Thyroid gland (tissue), 4 donors: ENCODE measurements around the gene BMP8A. TPM values are rescaled to one million over a fixed set of nuclear protein-coding genes. Genes with fewer than 3 reads are reported as not detected.
A peak's percentile ranks its signal among the peaks of the same experiment; 100 is the strongest.
"Not testable (repeated sequence)": the region's sequence is repeated elsewhere in the genome, so short reads cannot be mapped to it uniquely, and the experiment has no call there.

Experiments used
- DNase-seq, 2 donors: peaks; one replicate each; pipeline ENCODE4 v3.0.0-alpha.2; 2019
- H3K27ac ChIP-seq, 3 donors: fragments of 200-600 bp; sonication (generic); 1 replicate in 2 of 3; 2 replicates in 1 of 3; pipeline ENCODE4 v1.5.1; 2016 to 2019; ENCODE audit warnings: mild to moderate bottlenecking in 1 of 3, moderate library complexity in 1 of 3
- H3K27me3 ChIP-seq: fragments of 200-600 bp; sonication (generic); one replicate; pipeline ENCODE4 v1.5.1; 2019
- H3K36me3 ChIP-seq, 2 donors: fragments of 200-600 bp; sonication (generic); one replicate each; pipeline ENCODE4 v1.5.1; 2016 to 2019
- H3K4me1 ChIP-seq, 2 donors: fragments of 200-600 bp; sonication (generic); one replicate each; pipeline ENCODE4 v1.5.1; 2017 to 2019
- H3K4me3 ChIP-seq, 3 donors: fragments of 200-600 bp; sonication (generic); replicated peaks in 1 of 3; 1 replicate in 2 of 3; 2 replicates in 1 of 3; pipeline ENCODE4 v1.5.1; 2016; ENCODE audit warnings: mild to moderate bottlenecking in 1 of 3
- H3K9me3 ChIP-seq: fragments of 200-600 bp; sonication (generic); one replicate; pipeline ENCODE4 v1.5.1; 2017
- POLR2A ChIP-seq, 2 donors: fragments of 450-650 bp; IDR thresholded peaks; one replicate each; pipeline ENCODE4 v1.6.1; 2017; ENCODE audit warnings: antibody characterized with exemption in 2 of 2, mild to moderate bottlenecking in 2 of 2, moderate library complexity in 1 of 2
- WGBS, 2 donors: methylation state at CpG; one replicate each; pipeline ENCODE4 v1.1.5; 2017; 5-methylcytosine and 5-hydroxymethylcytosine counted together
- intact Hi-C: fragments of 100-400 bp; cut with DNase I; formaldehyde crosslinking; loops from one replicate; pipeline ENCODE4 v1.15.1; 2023
- total RNA-seq, 4 donors: library from RNA; depleted of rRNA; stranded (reverse); fragments of >200 nt; gene quantifications; one replicate each; pipeline ENCODE4 v1.2.3, GENCODE V29; 2016
- TF ChIP-seq, protein P1 (sequence below), 6 experiments: fragments of 200-600 bp in 3 of 6; fragments of 450-650 bp in 3 of 6; sonication (generic) in 3 of 6; IDR thresholded peaks; one replicate each; pipeline ENCODE4 v1.5.1; 2016 to 2019; ENCODE audit warnings: antibody characterized with exemption in 6 of 6, mild to moderate bottlenecking in 2 of 6, inconsistent platforms in 1 of 6, moderate library complexity in 1 of 6

BMP8A gene
- total RNA-seq, 4 donors from 2014 or later: 58.5 to 386 (median 270) TPM

DNA sequence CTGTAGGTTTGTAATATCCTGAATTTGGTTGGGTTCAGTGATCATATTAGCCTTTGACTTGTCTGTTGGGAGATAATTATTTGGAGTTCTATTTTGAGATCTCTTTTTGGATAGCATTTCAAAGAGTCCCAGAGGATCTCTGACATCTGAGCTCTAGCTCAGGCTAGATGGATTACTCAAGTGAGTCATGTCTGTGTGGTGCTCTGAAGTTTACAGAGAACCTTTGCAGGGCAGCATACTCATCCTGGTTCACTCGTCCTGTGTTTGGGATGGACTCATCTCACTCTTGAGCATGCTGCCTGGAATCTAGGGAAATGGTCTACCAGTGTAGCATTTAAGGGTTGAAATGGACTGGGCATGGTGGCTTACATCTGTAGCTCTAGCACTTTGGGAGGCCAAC, 29.4 kb upstream of the BMP8A start:
- H3K36me3 ChIP-seq: peaks cover 62 to 69% of the 10 kb centered on the region in 2 donors
- intact Hi-C loops: no loop called here
- no peak for DNase-seq

DNA sequence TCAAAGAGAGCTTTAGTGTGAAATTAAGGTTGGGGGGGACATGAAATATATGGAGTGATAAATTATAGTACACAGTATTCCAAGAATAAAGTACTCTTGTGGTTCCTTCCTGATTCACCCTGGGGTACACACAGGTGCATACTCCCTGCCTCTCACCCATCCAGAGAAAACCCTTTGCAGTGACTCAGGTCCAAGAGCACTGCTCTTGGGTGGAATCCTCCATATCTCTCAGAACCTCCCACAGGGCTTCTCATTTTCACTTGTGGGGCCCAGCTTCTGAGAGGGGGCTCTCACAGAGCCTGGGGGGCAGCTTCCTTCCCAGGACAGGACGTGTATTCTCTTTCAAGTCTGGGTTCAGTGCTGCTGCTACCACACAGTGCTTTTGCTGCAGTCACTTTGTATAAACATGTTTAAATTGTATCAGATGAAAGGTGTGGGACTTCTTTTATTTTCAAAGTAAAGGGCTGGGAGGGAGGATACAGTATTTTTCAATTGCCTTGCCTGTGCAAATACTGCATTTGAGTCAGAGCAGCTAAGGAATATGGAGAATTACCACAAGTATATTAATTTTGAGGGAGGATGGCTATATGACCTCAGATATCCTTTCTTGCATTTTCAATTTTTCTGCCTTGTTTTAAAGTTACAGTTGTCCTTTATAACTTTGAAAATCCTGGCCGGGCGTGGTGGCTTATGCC, 24.9 kb upstream of the BMP8A start:
- Histone ChIP-seq H3K4me1 (peaks cover 11 to 14% of the 10 kb centered on the region in 2 donors), H3K36me3 (peaks cover 52 to 69% of the 10 kb centered on the region in 2 donors), H3K9me3 (no peaks in the 10 kb centered on the region), H3K27me3 (no peaks in the 10 kb centered on the region), H3K27ac (peak overlapping the region in 2 of 3 donors; percentile 45 to 49), H3K4me3 (no peak overlapping the region)
- WGBS, 2 donors: 76 to 84% methylated on average over 3 of the region's 3 CpGs
- DNase-seq: no peak
- TF ChIP-seq POLR2A (IDR thresholded peaks at IDR 0.05): no peak
- TF ChIP-seq, protein P1, sequence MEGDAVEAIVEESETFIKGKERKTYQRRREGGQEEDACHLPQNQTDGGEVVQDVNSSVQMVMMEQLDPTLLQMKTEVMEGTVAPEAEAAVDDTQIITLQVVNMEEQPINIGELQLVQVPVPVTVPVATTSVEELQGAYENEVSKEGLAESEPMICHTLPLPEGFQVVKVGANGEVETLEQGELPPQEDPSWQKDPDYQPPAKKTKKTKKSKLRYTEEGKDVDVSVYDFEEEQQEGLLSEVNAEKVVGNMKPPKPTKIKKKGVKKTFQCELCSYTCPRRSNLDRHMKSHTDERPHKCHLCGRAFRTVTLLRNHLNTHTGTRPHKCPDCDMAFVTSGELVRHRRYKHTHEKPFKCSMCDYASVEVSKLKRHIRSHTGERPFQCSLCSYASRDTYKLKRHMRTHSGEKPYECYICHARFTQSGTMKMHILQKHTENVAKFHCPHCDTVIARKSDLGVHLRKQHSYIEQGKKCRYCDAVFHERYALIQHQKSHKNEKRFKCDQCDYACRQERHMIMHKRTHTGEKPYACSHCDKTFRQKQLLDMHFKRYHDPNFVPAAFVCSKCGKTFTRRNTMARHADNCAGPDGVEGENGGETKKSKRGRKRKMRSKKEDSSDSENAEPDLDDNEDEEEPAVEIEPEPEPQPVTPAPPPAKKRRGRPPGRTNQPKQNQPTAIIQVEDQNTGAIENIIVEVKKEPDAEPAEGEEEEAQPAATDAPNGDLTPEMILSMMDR (IDR thresholded peaks at IDR 0.05): no peak
- intact Hi-C loops: no loop called here

More for the DNA sequence above, 29.4 kb upstream of the BMP8A start:
- peaks cover 18 to 22% of the 10 kb centered on the region in 2 donors for H3K4me1 ChIP-seq
- no peak overlapping the region for H3K27ac ChIP-seq
- H3K4me3 ChIP-seq: no peak overlapping the region
- TF ChIP-seq POLR2A (IDR thresholded peaks at IDR 0.05): no peak
- TF ChIP-seq, protein P1 (IDR thresholded peaks at IDR 0.05): no peak
- 64 to 89% methylated on average over 1 of the region's 1 CpG for WGBS, 2 donors
- no peaks in the 10 kb centered on the region for H3K27me3 ChIP-seq
- H3K9me3 ChIP-seq: no peaks in the 10 kb centered on the region

DNA sequence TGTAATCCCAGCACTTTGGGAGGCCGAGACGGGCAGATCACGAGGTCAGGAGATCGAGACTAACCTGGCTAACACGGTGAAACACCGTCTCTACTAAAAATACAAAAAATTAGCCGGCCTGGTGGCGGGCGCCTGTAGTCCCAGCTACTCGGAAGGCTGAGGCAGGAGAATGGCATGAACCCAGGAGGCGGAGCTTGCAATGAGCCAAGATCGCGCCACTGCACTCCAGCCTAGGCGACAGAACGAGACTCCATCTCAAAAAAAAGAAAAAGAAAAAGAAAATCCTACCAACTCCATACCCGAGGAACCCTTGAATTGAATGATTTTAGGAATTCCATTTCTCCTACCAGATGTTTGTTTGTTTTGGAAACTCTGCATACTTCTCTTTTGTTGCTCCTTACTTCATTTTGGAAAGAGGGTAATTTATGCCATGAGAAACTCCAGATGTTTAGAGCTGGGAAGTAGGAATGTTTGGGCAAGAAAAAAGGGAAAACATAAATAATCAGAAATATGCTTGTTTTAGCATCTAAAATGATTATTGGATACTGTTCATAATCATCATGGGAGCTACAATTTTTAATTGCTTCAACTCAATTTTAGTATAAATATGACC, 24.2 kb upstream of the BMP8A start:
- 86 to 90% methylated on average over 16 of the region's 16 CpGs for WGBS, 2 donors
- H3K9me3 ChIP-seq, H3K27me3 ChIP-seq, intact Hi-C loops, DNase-seq, H3K4me3 ChIP-seq, H3K27ac ChIP-seq: not testable (repeated sequence)
- H3K36me3 ChIP-seq: peaks cover 46 to 67% of the 10 kb centered on the region in 2 donors
- peaks cover 11 to 14% of the 10 kb centered on the region in 2 donors for H3K4me1 ChIP-seq

DNA sequence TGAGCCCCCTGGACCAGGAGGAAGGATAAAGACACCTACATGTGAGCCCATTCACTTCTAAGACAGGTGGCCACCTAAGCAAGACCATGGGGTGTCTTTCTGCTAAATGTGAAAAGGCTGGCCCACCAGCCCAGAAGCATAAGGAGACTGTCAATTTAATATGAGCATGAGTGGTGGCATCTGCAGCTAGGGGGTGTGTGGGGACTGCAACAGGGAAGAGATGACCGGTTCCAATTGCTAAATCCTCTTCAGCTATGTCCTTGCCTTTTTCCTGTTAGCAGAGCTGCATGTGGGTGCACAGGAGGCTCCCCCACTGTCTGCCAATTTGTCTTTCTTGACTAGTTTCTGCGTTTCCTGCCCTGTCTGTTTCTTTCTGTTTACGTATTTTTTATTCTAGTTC, 22.3 kb upstream of the BMP8A start:
- Histone ChIP-seq H3K4me1 (peaks cover 11 to 14% of the 10 kb centered on the region in 2 donors), H3K27ac (no peak overlapping the region), H3K36me3 (peaks cover 27 to 49% of the 10 kb centered on the region in 2 donors), H3K27me3 (no peaks in the 10 kb centered on the region), H3K9me3 (no peaks in the 10 kb centered on the region), H3K4me3 (no peak overlapping the region)
- DNase-seq: no peak
- TF ChIP-seq, protein P1 (IDR thresholded peaks at IDR 0.05): no peak
- TF ChIP-seq POLR2A (IDR thresholded peaks at IDR 0.05): no peak
- intact Hi-C loops: no loop called here
- 89 to 90% methylated on average over 3 of the region's 3 CpGs for WGBS, 2 donors

DNA sequence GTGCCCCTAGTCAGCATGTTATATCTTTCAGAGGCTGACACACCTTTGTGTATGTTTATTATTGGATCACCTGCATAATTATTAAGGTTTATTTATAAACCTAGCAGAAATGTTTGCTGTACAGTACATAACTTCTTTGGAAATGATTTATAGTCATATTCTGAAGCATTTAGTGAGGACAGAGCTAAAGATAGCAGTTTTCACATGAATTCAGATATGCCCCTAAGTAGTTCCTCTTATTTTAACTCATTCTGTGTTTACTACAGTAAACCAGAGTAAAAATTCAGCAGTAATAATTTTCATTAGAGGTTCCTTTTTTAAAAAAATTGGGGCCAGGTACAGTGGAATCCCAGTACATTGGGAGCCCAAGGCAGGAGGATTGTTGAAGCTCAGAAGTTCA, 21.4 kb upstream of the BMP8A start:
- Histone ChIP-seq H3K27me3 (no peaks in the 10 kb centered on the region), H3K36me3 (peaks cover 20 to 44% of the 10 kb centered on the region in 2 donors), H3K4me3 (no peak overlapping the region), H3K9me3 (no peaks in the 10 kb centered on the region), H3K4me1 (peaks cover 11 to 21% of the 10 kb centered on the region in 2 donors), H3K27ac (no peak overlapping the region)
- intact Hi-C loops: no loop called here
- no peak for TF ChIP-seq POLR2A (IDR thresholded peaks at IDR 0.05)
- TF ChIP-seq, protein P1 (IDR thresholded peaks at IDR 0.05): no peak
- DNase-seq: no peak
